ENCODE measurements around the gene RAD18.

- TF ChIP-seq CTCF (IDR thresholded peaks at IDR 0.05; ENCODE audit: poor library complexity, severe bottlenecking), result no peak
- no peak for TF ChIP-seq RAD21 (conservative IDR thresholded peaks at IDR 0.05)
- no peak for TF ChIP-seq POLR2AphosphoS5 (IDR thresholded peaks at IDR 0.05)
These were observed 70.3 kb downstream of the RAD18 start for GRCh38 chr3:8893001-8893400.
